GM23338 (cell line): ENCODE data around the gene UMODL1. TPM values are rescaled to one million over a fixed set of nuclear protein-coding genes. Genes with fewer than 3 reads are reported as not detected.

Source experiments
- ATAC-seq: fragments of 200-7000 bp; cut with Tn5 transposase; 3 replicates; pipeline ENCODE4 v1.9.1; 2020
- DNase-seq: peaks from one replicate; pipeline ENCODE4 v3.0.0-alpha.2; 2015; ENCODE audit warnings: low spot score
- H2AFZ ChIP-seq: fragments of 200-600 bp; sonication (generic); 2 replicates; pipeline ENCODE4 v1.8.0; 2016; ENCODE audit warnings: antibody characterized with exemption, mild to moderate bottlenecking, moderate library complexity
- H3F3A ChIP-seq: fragments of 200-600 bp; sonication (generic); replicated peaks from 2 replicates; pipeline ENCODE4 v1.8.0; 2017; ENCODE audit warnings: antibody characterized with exemption, mixed run types, low read depth
- H3K27ac ChIP-seq: fragments of 200-600 bp; sonication (generic); 2 replicates; pipeline ENCODE4 v1.6.1; 2016; ENCODE audit warnings: low read depth
- H3K27me3 ChIP-seq: fragments of 200-600 bp; sonication (generic); 2 replicates; pipeline ENCODE4 v1.8.0; 2016; ENCODE audit warnings: mild to moderate bottlenecking, mixed run types, moderate library complexity; ENCODE audit not compliant: insufficient read depth
- H3K36me3 ChIP-seq: fragments of 200-600 bp; sonication (generic); 2 replicates; pipeline ENCODE4 v1.8.0; 2016; ENCODE audit warnings: mild to moderate bottlenecking; ENCODE audit not compliant: insufficient read depth
- H3K4me1 ChIP-seq: fragments of 200-600 bp; sonication (generic); 2 replicates; pipeline ENCODE4 v1.8.0; 2016; ENCODE audit warnings: mild to moderate bottlenecking, moderate library complexity; ENCODE audit not compliant: insufficient read depth
- H3K4me2 ChIP-seq: fragments of 200-600 bp; sonication (generic); 2 replicates; pipeline ENCODE4 v1.7.1; 2017; ENCODE audit warnings: mixed run types
- H3K4me3 ChIP-seq: fragments of 200-600 bp; sonication (generic); 2 replicates; pipeline ENCODE4 v1.6.1; 2016; ENCODE audit warnings: mixed run types
- H3K79me2 ChIP-seq: fragments of 200-600 bp; sonication (generic); replicated peaks from 2 replicates; pipeline ENCODE4 v1.8.0; 2017; ENCODE audit warnings: mild to moderate bottlenecking; ENCODE audit not compliant: insufficient read depth
- H3K9me2 ChIP-seq: fragments of 200-600 bp; sonication (generic); 2 replicates; pipeline ENCODE4 v1.8.0; 2017; ENCODE audit not compliant: insufficient read depth
- H4K20me1 ChIP-seq: fragments of 200-600 bp; sonication (generic); replicated peaks from 2 replicates; pipeline ENCODE4 v1.8.0; 2017; ENCODE audit warnings: mild to moderate bottlenecking; ENCODE audit not compliant: insufficient read depth
- H3K27ac Mint-ChIP-seq: 2 replicates; pipeline ENCODE4 v1.8.0; 2020; ENCODE audit warnings: inconsistent platforms, mild to moderate bottlenecking, moderate library complexity, mixed read lengths
- H3K27me3 Mint-ChIP-seq: 3 replicates; pipeline ENCODE4 v1.8.0; 2022; ENCODE audit warnings: low read depth, mild to moderate bottlenecking, moderate library complexity, mixed read lengths, inconsistent platforms; ENCODE audit not compliant: insufficient read depth, poor library complexity
- H3K36me3 Mint-ChIP-seq: 3 replicates; pipeline ENCODE4 v1.8.0; 2021; ENCODE audit warnings: low read depth, mild to moderate bottlenecking, inconsistent platforms, moderate library complexity, mixed read lengths
- H3K4me1 Mint-ChIP-seq: 3 replicates; pipeline ENCODE4 v1.8.0; 2020; ENCODE audit warnings: mild to moderate bottlenecking, inconsistent platforms, mixed read lengths
- H3K4me3 Mint-ChIP-seq: 3 replicates; pipeline ENCODE4 v1.8.0; 2021; ENCODE audit warnings: moderate library complexity, mild to moderate bottlenecking, inconsistent platforms, mixed read lengths
- H3K9me3 Mint-ChIP-seq: 3 replicates; pipeline ENCODE4 v1.8.0; 2020; ENCODE audit warnings: moderate library complexity, mild to moderate bottlenecking, inconsistent platforms, mixed read lengths
- CREB1 ChIP-seq: fragments of 250-450 bp; sonication (Bioruptor Pico); IDR thresholded peaks from 2 replicates; pipeline ENCODE4 v1.5.0; 2020; ENCODE audit warnings: low read depth, mild to moderate bottlenecking, moderate library complexity
- EZH2 ChIP-seq: fragments of 200-600 bp; sonication (generic); IDR thresholded peaks from one replicate; pipeline ENCODE4 v1.8.0; 2017; ENCODE audit warnings: antibody characterized with exemption, mild to moderate bottlenecking, low read depth; ENCODE audit not compliant: unreplicated experiment
- EZH2phosphoT487 ChIP-seq: fragments of 200-600 bp; sonication (generic); IDR thresholded peaks from one replicate; pipeline ENCODE4 v1.8.1; 2018; ENCODE audit warnings: antibody characterized with exemption; ENCODE audit not compliant: unreplicated experiment
- JUNB ChIP-seq: IDR thresholded peaks from one replicate; pipeline ENCODE4 v1.6.1; 2016; ENCODE audit warnings: antibody characterized with exemption; ENCODE audit not compliant: unreplicated experiment
- NANOG ChIP-seq: IDR thresholded peaks from 2 replicates; pipeline ENCODE4 v1.6.1; 2016; ENCODE audit warnings: antibody characterized with exemption, borderline replicate concordance
- POLR2AphosphoS5 ChIP-seq: IDR thresholded peaks from 2 replicates; pipeline ENCODE4 v1.6.1; 2016; ENCODE audit warnings: antibody characterized with exemption, low read depth
- REST ChIP-seq: IDR thresholded peaks from one replicate; pipeline ENCODE4 v1.6.1; 2018; ENCODE audit warnings: antibody characterized with exemption; ENCODE audit not compliant: unreplicated experiment
- STAT1 ChIP-seq: IDR thresholded peaks from one replicate; pipeline ENCODE4 v1.6.1; 2016; ENCODE audit warnings: antibody characterized with exemption; ENCODE audit not compliant: unreplicated experiment
- ZNF114 ChIP-seq: fragments of 250-450 bp; sonication (Bioruptor Pico); IDR thresholded peaks from 2 replicates; pipeline ENCODE4 v1.5.0; 2020; ENCODE audit warnings: mild to moderate bottlenecking, moderate library complexity
- ZNF462 ChIP-seq: fragments of 250-450 bp; sonication (Bioruptor Pico); IDR thresholded peaks from 2 replicates; pipeline ENCODE4 v1.5.0; 2020; ENCODE audit warnings: mild to moderate bottlenecking, moderate library complexity
- polyA plus RNA-seq: library from polyadenylated mRNA; unstranded; fragments of >200 nt; fragmentation: Nextera tagmentation; extraction: Ambion mirVana; gene quantifications from 2 replicates; pipeline ENCODE4 v1.2.1, GENCODE V29; 2016
- total RNA-seq: library from RNA; depleted of rRNA; stranded (reverse); fragments of >200 nt; shearing (Covaris generic); gene quantifications from 2 replicates; pipeline ENCODE4 v1.2.3, GENCODE V29; 2014
- TF ChIP-seq, protein P1 (sequence below), 2 experiments: fragments of 200-600 bp in 1 of 2; sonication (generic) in 1 of 2; conservative IDR thresholded peaks; 2 replicates each; pipeline versions ENCODE4 v1.5.1 to v1.6.1; 2016 to 2017; ENCODE audit warnings: antibody characterized with exemption in 2 of 2, low read depth in 2 of 2, mild to moderate bottlenecking in 2 of 2, moderate library complexity in 1 of 2
- TF ChIP-seq, protein P2 (sequence below): IDR thresholded peaks from 2 replicates; pipeline ENCODE4 v1.6.1; 2016; ENCODE audit warnings: antibody characterized with exemption

The UMODL1 gene
- total and polyA plus RNA-seq, 2 experiments from 2014 or later = not detected

DNA sequence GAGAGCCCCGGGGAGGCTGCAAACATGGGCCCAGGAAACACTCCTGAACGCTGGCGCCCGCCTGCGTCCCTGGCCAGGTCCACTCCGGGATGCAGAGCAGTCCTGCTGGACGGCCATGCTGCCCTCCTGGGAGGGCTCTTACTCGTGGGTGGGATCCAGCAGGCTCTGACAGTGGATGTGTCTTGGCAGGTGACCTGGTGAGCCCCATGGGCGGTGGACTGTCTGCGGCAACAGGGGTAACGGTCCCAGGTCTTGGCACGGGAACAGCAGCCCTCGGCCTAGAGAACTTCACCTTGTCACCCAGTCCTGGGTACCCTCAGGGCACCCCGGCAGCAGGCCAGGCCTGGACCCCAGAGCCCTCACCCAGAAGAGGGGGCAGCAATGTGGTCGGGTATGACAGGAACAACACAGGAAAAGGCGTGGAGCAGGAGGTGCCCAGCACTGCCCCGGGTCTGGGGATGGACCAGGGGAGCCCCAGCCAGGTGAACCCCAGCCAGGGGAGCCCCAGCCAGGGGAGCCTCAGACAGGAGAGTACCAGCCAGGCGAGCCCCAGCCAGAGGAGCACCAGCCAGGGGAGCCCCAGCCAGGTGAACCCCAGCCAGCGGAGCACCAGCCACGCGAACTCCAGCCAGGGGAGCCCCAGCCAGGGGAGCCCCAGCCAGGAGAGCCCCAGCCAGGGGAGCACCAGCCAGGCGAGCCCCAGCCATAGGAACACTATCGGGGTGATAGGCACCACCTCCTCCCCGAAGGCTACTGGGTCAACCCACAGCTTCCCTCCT is 39.8 kb downstream of the UMODL1 start:
- no peak for ATAC-seq
- H3K4me1 ChIP-seq = no peaks in the 10 kb centered on the region

More for the DNA sequence above, 39.8 kb downstream of the UMODL1 start:
- Mint-ChIP-seq H3K4me1 (no peaks in the 10 kb centered on the region), H3K27ac (no peak overlapping the region), H3K27me3 (peaks cover 2% of the 10 kb centered on the region), H3K9me3 (no peaks in the 10 kb centered on the region), H3K4me3 (no peak overlapping the region), H3K36me3 (no peaks in the 10 kb centered on the region)
- no peak overlapping the region for H2AFZ ChIP-seq
- H3K27me3 ChIP-seq = no peaks in the 10 kb centered on the region
- H4K20me1 ChIP-seq = no peaks in the 10 kb centered on the region
- no peak for TF ChIP-seq POLR2AphosphoS5
- TF ChIP-seq, protein P1, sequence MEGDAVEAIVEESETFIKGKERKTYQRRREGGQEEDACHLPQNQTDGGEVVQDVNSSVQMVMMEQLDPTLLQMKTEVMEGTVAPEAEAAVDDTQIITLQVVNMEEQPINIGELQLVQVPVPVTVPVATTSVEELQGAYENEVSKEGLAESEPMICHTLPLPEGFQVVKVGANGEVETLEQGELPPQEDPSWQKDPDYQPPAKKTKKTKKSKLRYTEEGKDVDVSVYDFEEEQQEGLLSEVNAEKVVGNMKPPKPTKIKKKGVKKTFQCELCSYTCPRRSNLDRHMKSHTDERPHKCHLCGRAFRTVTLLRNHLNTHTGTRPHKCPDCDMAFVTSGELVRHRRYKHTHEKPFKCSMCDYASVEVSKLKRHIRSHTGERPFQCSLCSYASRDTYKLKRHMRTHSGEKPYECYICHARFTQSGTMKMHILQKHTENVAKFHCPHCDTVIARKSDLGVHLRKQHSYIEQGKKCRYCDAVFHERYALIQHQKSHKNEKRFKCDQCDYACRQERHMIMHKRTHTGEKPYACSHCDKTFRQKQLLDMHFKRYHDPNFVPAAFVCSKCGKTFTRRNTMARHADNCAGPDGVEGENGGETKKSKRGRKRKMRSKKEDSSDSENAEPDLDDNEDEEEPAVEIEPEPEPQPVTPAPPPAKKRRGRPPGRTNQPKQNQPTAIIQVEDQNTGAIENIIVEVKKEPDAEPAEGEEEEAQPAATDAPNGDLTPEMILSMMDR (conservative IDR thresholded peaks at IDR 0.05; ENCODE audit: low read depth in 2 of 2) = no peak
- TF ChIP-seq NANOG = no peak
- no peak for TF ChIP-seq JUNB
- TF ChIP-seq, protein P2, sequence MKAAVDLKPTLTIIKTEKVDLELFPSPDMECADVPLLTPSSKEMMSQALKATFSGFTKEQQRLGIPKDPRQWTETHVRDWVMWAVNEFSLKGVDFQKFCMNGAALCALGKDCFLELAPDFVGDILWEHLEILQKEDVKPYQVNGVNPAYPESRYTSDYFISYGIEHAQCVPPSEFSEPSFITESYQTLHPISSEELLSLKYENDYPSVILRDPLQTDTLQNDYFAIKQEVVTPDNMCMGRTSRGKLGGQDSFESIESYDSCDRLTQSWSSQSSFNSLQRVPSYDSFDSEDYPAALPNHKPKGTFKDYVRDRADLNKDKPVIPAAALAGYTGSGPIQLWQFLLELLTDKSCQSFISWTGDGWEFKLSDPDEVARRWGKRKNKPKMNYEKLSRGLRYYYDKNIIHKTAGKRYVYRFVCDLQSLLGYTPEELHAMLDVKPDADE = no peak
- TF ChIP-seq ZNF114 (CRISPR knock-in tag) = no peak
- TF ChIP-seq EZH2 = no peak
- TF ChIP-seq CREB1 = no peak
- no peak for TF ChIP-seq STAT1
- TF ChIP-seq EZH2phosphoT487 = no peak
- TF ChIP-seq REST = no peak
- TF ChIP-seq ZNF462 (CRISPR knock-in tag) = no peak
- no peak overlapping the region for H3K27ac ChIP-seq
- no peak overlapping the region for H3K4me3 ChIP-seq
- no peaks in the 10 kb centered on the region for H3K79me2 ChIP-seq
- no peak overlapping the region for H3K4me2 ChIP-seq
- H3F3A ChIP-seq = no peaks in the 10 kb centered on the region
- no peak for DNase-seq
- H3K9me2 ChIP-seq = no peaks in the 10 kb centered on the region
- H3K36me3 ChIP-seq = no peaks in the 10 kb centered on the region
